Mesenchymal stem cell (in vitro differentiated cells and primary cell): ENCODE data around the gene KRT25.

Experiments
- DNase-seq: peaks from one replicate; pipeline ENCODE4 v3.0.0-alpha.2; 2013
- H2AFZ ChIP-seq: one replicate; pipeline ENCODE4 v1.6.1; 2013; ENCODE audit warnings: low read depth, mild to moderate bottlenecking, control low read depth, inconsistent platforms, low read length, moderate library complexity
- H2AK5ac ChIP-seq: 2 replicates; pipeline ENCODE4 v1.6.1; 2013; ENCODE audit warnings: low read length, moderate library complexity, mild to moderate bottlenecking, inconsistent platforms; ENCODE audit not compliant: severe bottlenecking
- H2BK120ac ChIP-seq: one replicate; pipeline ENCODE4 v1.6.1; 2013; ENCODE audit warnings: low read depth, mild to moderate bottlenecking, inconsistent platforms, low read length, moderate library complexity
- H2BK12ac ChIP-seq, 2 experiments: one replicate each; pipeline ENCODE4 v1.6.1; 2013; ENCODE audit warnings: inconsistent platforms in 2 of 2, low read length in 2 of 2, mild to moderate bottlenecking in 2 of 2, moderate library complexity in 2 of 2, control low read depth in 1 of 2
- H2BK15ac ChIP-seq: one replicate; pipeline ENCODE4 v1.6.1; 2013; ENCODE audit warnings: mild to moderate bottlenecking, low read depth, inconsistent platforms; ENCODE audit not compliant: poor library complexity, severe bottlenecking
- H2BK5ac ChIP-seq: 2 replicates; pipeline ENCODE4 v1.6.1; 2013; ENCODE audit warnings: low read depth, mild to moderate bottlenecking, low read length, control low read depth, inconsistent platforms; ENCODE audit not compliant: poor library complexity, severe bottlenecking
- H3K14ac ChIP-seq, 2 experiments: one replicate each; pipeline ENCODE4 v1.6.1; 2013; ENCODE audit warnings: inconsistent platforms in 2 of 2, low read length in 2 of 2, control low read depth in 1 of 2, mild to moderate bottlenecking in 1 of 2, moderate library complexity in 1 of 2
- H3K18ac ChIP-seq, 2 experiments: one replicate each; pipeline ENCODE4 v1.6.1; 2013; ENCODE audit warnings: inconsistent platforms in 2 of 2, low read length in 2 of 2, control low read depth in 1 of 2, low read depth in 1 of 2, mild to moderate bottlenecking in 1 of 2
- H3K23ac ChIP-seq, 2 experiments: one replicate each; pipeline ENCODE4 v1.6.1; 2013; ENCODE audit warnings: inconsistent platforms in 2 of 2, low read length in 2 of 2, mild to moderate bottlenecking in 2 of 2, moderate library complexity in 2 of 2, control low read depth in 1 of 2
- H3K27ac ChIP-seq: 2 replicates; pipeline ENCODE4 v1.5.1; 2013; ENCODE audit warnings: mild to moderate bottlenecking, moderate library complexity, low read length, control low read depth, inconsistent platforms; ENCODE audit not compliant: poor library complexity, severe bottlenecking
- H3K27me3 ChIP-seq, 2 experiments: 2 replicates each; pipeline versions ENCODE4 v1.6.1 to v1.7.0; 2013; ENCODE audit warnings: low read length in 2 of 2, mild to moderate bottlenecking in 2 of 2, moderate library complexity in 2 of 2, control low read depth in 1 of 2, inconsistent platforms in 1 of 2; ENCODE audit not compliant: control insufficient read depth in 1 of 2, insufficient read depth in 1 of 2
- H3K36me3 ChIP-seq, 2 experiments: 2 replicates each; pipeline versions ENCODE4 v1.6.1 to v1.7.0; 2013; ENCODE audit warnings: low read length in 2 of 2, control low read depth in 1 of 2, inconsistent platforms in 1 of 2, low read depth in 1 of 2, mild to moderate bottlenecking in 1 of 2; ENCODE audit not compliant: insufficient read depth in 2 of 2, control insufficient read depth in 1 of 2
- H3K4ac ChIP-seq, 2 experiments: one replicate each; pipeline ENCODE4 v1.6.1; 2013; ENCODE audit warnings: inconsistent platforms in 2 of 2, low read length in 2 of 2, mild to moderate bottlenecking in 2 of 2, moderate library complexity in 2 of 2, control low read depth in 1 of 2, low read depth in 1 of 2
- H3K4me1 ChIP-seq: 2 replicates; pipeline ENCODE4 v1.6.1; 2013; ENCODE audit warnings: low read depth, low read length, control low read depth; ENCODE audit not compliant: control insufficient read depth, insufficient read depth
- H3K4me2 ChIP-seq: 2 replicates; pipeline ENCODE4 v1.6.1; 2013; ENCODE audit warnings: low read length, mild to moderate bottlenecking, inconsistent platforms; ENCODE audit not compliant: poor library complexity, severe bottlenecking
- H3K4me3 ChIP-seq, 2 experiments: 2 replicates each; pipeline versions ENCODE4 v1.5.1 to v1.7.0; 2013; ENCODE audit warnings: low read length in 2 of 2, mild to moderate bottlenecking in 2 of 2, control low read depth in 1 of 2, low read depth in 1 of 2; ENCODE audit not compliant: insufficient read depth in 1 of 2
- H3K79me1 ChIP-seq: replicated peaks from 2 replicates; pipeline ENCODE4 v1.6.1; 2013; ENCODE audit warnings: mild to moderate bottlenecking, control low read depth, low read length, inconsistent platforms; ENCODE audit not compliant: poor library complexity, severe bottlenecking
- H3K9ac ChIP-seq: 2 replicates; pipeline ENCODE4 v1.7.0; 2013; ENCODE audit warnings: mild to moderate bottlenecking, low read length, moderate library complexity
- H3K9me3 ChIP-seq: 2 replicates; pipeline ENCODE4 v1.7.0; 2013; ENCODE audit warnings: mild to moderate bottlenecking, low read length; ENCODE audit not compliant: control insufficient read depth
- H4K8ac ChIP-seq: one replicate; pipeline ENCODE4 v1.6.1; 2013; ENCODE audit warnings: inconsistent platforms, mild to moderate bottlenecking, low read length, moderate library complexity
- H4K91ac ChIP-seq: one replicate; pipeline ENCODE4 v1.6.1; 2013; ENCODE audit warnings: mild to moderate bottlenecking, low read length, inconsistent platforms
- WGBS: methylation state at CpG from one replicate; pipeline ENCODE4 v1.1.7; 2013; ENCODE audit warnings: mixed read lengths; 5-methylcytosine and 5-hydroxymethylcytosine counted together

KRT25 gene

GRCh38 chr17:40730970-40731369 lies 24.2 kb downstream of the KRT25 start:
- Histone ChIP-seq H2BK15ac (no peak overlapping the region), H3K27me3 (peaks cover 0 to 2% of the 10 kb centered on the region in 2 experiments), H3K4ac (no peak overlapping the region), H3K18ac (no peak overlapping the region), H3K79me1 (no peaks in the 10 kb centered on the region), H2AFZ (no peak overlapping the region), H3K4me3 (no peak overlapping the region), H3K23ac (no peak overlapping the region), H2BK5ac (no peak overlapping the region), H3K27ac (no peak overlapping the region), H3K9me3 (peaks cover 4% of the 10 kb centered on the region), H2AK5ac (no peak overlapping the region), H2BK12ac (no peak overlapping the region), H3K4me2 (no peak overlapping the region), H3K9ac (no peak overlapping the region), H3K4me1 (no peaks in the 10 kb centered on the region), H2BK120ac (no peak overlapping the region), H4K8ac (no peak overlapping the region), H3K14ac (no peak overlapping the region), H4K91ac (no peak overlapping the region), H3K36me3 (no peaks in the 10 kb centered on the region)
- WGBS = 70% methylated on average over 1 of the region's 1 CpG
- no peak for DNase-seq

DNA sequence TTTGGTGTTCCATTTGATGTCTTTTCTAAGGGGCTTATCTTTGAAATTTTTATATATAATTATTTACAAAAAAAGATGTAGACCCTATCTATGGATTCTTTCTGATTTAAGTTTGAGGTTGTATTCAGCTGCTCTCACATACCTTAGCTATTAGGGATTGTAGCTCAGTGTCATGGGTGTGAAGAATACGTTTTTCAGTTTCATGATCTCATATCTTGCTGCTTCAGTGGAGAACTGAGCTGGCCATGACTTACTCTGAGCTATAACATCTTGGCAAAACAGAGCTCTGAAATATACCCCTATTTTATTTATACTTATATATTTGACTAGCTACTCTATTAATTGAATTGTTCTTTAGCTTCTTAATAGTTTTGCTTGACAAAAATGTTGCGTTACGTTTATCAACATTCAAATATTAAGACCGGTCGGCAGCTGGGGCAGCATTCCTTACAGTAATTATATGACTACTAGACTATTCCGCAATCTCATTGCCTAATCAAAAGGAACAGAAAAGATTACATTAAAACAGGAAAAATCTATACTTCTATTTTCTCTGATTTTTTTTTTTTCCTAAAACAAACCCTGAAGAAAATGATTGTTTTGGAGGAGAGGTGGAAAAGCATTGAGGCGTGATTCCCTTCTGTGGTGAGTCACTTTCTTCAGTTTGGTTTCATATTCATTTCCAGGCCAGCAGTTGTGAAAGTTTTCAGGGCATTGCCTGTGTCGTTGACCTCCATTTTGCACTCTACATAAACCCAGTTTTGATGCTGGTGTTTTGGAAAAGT lies 27.5 kb downstream of the KRT25 start:
- no peak overlapping the region for H4K8ac ChIP-seq
- WGBS = 89% methylated on average over 7 of the region's 8 CpGs
- no peak overlapping the region for H2BK15ac ChIP-seq
- H3K4me2 ChIP-seq = no peak overlapping the region
- H2AFZ ChIP-seq = no peak overlapping the region
- H3K23ac ChIP-seq = no peak overlapping the region
- H3K18ac ChIP-seq = no peak overlapping the region
- no peak overlapping the region for H2BK120ac ChIP-seq
- no peaks in the 10 kb centered on the region for H3K36me3 ChIP-seq
- H2BK5ac ChIP-seq = no peak overlapping the region
- H3K9ac ChIP-seq = peak overlapping the region; percentile 89
- no peak overlapping the region for H4K91ac ChIP-seq
- no peak overlapping the region for H3K4ac ChIP-seq
- no peaks in the 10 kb centered on the region for H3K79me1 ChIP-seq
- H3K9me3 ChIP-seq = no peaks in the 10 kb centered on the region
- H2BK12ac ChIP-seq = no peak overlapping the region
- H2AK5ac ChIP-seq = no peak overlapping the region
- peak overlapping the region in 1 of 2 experiments; percentile 25 for H3K4me3 ChIP-seq
- peak overlapping the region; percentile 95 for H3K27ac ChIP-seq
- no peaks in the 10 kb centered on the region for H3K27me3 ChIP-seq
- DNase-seq = peak; percentile 7
- no peaks in the 10 kb centered on the region for H3K4me1 ChIP-seq
- H3K14ac ChIP-seq = no peak overlapping the region

GRCh38 chr17:40726919-40727318 lies 28.2 kb downstream of the KRT25 start:
- H2AK5ac ChIP-seq = no peak overlapping the region

GRCh38 chr17:40724656-40725055 lies 30.5 kb downstream of the KRT25 start:
- H3K27ac ChIP-seq = no peak overlapping the region
- no peak for DNase-seq
- peaks cover 8% of the 10 kb centered on the region for H3K4me1 ChIP-seq
- H3K4ac ChIP-seq = no peak overlapping the region
- no peak overlapping the region for H3K9ac ChIP-seq
- no peaks in the 10 kb centered on the region for H3K27me3 ChIP-seq
- H2BK120ac ChIP-seq = no peak overlapping the region
- H4K8ac ChIP-seq = no peak overlapping the region
- no peak overlapping the region for H2BK5ac ChIP-seq
- no peak overlapping the region for H2AFZ ChIP-seq
- H3K36me3 ChIP-seq = no peaks in the 10 kb centered on the region
- no peaks in the 10 kb centered on the region for H3K79me1 ChIP-seq
- no peak overlapping the region for H3K23ac ChIP-seq
- no peak overlapping the region for H3K4me2 ChIP-seq
- H3K14ac ChIP-seq = no peak overlapping the region
- peak overlapping the region; percentile 11 for H2AK5ac ChIP-seq
- 50% methylated on average over 1 of the region's 1 CpG for WGBS
- no peak overlapping the region for H4K91ac ChIP-seq
- no peaks in the 10 kb centered on the region for H3K9me3 ChIP-seq
- no peak overlapping the region for H3K4me3 ChIP-seq
- no peak overlapping the region for H3K18ac ChIP-seq
- no peak overlapping the region for H2BK12ac ChIP-seq
- H2BK15ac ChIP-seq = no peak overlapping the region

More at GRCh38 chr17:40726919-40727318, 28.2 kb downstream of the KRT25 start:
- Histone ChIP-seq H3K27ac (peak overlapping the region; percentile 95), H3K23ac (no peak overlapping the region), H2BK120ac (no peak overlapping the region), H4K91ac (no peak overlapping the region), H3K18ac (no peak overlapping the region), H3K9ac (peak overlapping the region; percentile 89), H2AFZ (no peak overlapping the region), H3K79me1 (no peaks in the 10 kb centered on the region), H2BK12ac (no peak overlapping the region), H4K8ac (no peak overlapping the region), H2BK15ac (no peak overlapping the region), H3K4me3 (no peak overlapping the region), H3K4ac (no peak overlapping the region), H2BK5ac (no peak overlapping the region), H3K36me3 (no peaks in the 10 kb centered on the region), H3K9me3 (no peaks in the 10 kb centered on the region), H3K4me2 (no peak overlapping the region), H3K14ac (no peak overlapping the region), H3K4me1 (no peaks in the 10 kb centered on the region), H3K27me3 (no peaks in the 10 kb centered on the region)
- DNase-seq = peak; percentile 3
- WGBS = 40% methylated on average over 1 of the region's 2 CpGs
